ENCODE results near the gene BORCS5.
A peak's percentile ranks its signal among the peaks of the same experiment; 100 is the strongest.

DNA sequence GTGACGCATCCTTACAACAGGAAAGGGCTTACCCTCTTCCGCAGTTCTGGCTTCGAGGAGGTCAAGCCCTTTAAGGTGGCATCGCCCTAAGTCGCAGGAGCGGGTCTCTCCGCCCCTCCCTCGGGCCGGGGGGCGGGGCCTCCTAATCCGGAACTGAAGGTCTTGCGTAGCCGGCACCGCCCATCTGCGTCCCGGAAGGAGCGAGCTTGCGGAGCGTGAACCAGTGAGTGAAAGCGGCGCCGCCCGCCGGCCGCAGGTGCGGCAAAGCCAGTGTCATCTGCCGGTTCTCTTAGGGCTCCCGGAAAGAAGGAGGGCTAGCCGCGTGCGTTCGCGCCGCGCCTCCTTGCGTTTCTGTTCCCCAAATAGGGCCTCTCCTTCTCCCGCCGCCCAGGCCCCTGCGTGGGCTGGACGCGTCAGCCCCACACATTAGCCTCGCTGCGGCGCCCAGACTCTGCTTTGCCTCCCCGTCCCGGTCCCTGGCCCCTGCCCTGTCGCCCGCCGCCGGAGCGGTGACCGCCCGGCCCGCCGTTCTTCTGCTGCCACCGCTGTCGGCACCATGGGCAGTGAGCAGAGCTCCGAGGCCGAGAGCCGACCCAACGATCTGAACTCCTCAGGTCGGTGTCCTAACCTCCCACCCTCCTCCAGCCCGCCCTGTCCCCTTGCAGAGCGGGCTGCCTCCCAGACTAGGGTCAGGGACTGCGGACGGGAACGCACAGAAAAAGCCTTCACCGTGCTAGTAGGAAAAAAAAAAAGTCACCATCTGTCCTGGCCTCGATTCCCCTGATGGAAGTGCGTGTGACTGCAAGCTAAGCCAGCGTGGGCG, at the start of gene BORCS5:
- peak; percentile 88 for TF ChIP-seq POLR2A (IDR thresholded peaks at IDR 0.05)
- TF ChIP-seq, protein P1, sequence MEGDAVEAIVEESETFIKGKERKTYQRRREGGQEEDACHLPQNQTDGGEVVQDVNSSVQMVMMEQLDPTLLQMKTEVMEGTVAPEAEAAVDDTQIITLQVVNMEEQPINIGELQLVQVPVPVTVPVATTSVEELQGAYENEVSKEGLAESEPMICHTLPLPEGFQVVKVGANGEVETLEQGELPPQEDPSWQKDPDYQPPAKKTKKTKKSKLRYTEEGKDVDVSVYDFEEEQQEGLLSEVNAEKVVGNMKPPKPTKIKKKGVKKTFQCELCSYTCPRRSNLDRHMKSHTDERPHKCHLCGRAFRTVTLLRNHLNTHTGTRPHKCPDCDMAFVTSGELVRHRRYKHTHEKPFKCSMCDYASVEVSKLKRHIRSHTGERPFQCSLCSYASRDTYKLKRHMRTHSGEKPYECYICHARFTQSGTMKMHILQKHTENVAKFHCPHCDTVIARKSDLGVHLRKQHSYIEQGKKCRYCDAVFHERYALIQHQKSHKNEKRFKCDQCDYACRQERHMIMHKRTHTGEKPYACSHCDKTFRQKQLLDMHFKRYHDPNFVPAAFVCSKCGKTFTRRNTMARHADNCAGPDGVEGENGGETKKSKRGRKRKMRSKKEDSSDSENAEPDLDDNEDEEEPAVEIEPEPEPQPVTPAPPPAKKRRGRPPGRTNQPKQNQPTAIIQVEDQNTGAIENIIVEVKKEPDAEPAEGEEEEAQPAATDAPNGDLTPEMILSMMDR (IDR thresholded peaks at IDR 0.05), result peak in 1 of 3 experiments; percentile 5

Measured in testis (tissue), 2 donors.